BLaER1 treated with 17β-estradiol and CSF1 and Interleukin-3, amounts not matched to agents 10 nM and 100 nM (cell line): Measurements from ENCODE around the gene RMDN3.

Source experiments
- H3K27ac ChIP-seq, 11 experiments: shearing (Covaris generic); formaldehyde crosslinking; 2 replicates each; pipeline ENCODE4 v1.8.1; 2022
- H3K27me3 ChIP-seq, 11 experiments: shearing (Covaris generic); formaldehyde crosslinking; 2 replicates each; pipeline ENCODE4 v1.8.1; 2022
- H3K36me3 ChIP-seq, 11 experiments: shearing (Covaris generic); formaldehyde crosslinking; 2 replicates each; pipeline ENCODE4 v1.8.1; 2022
- H3K4me1 ChIP-seq, 10 experiments: shearing (Covaris generic); formaldehyde crosslinking; 2 replicates each; pipeline ENCODE4 v1.8.1; 2022
- H3K4me2 ChIP-seq, 11 experiments: shearing (Covaris generic); formaldehyde crosslinking; 2 replicates each; pipeline ENCODE4 v1.8.1; 2022
- H3K4me3 ChIP-seq, 10 experiments: shearing (Covaris generic); formaldehyde crosslinking; 2 replicates each; pipeline ENCODE4 v1.8.1; 2022
- H3K9ac ChIP-seq, 11 experiments: shearing (Covaris generic); formaldehyde crosslinking; 2 replicates each; pipeline ENCODE4 v1.8.1; 2022
- H3K9me3 ChIP-seq, 11 experiments: shearing (Covaris generic); formaldehyde crosslinking; replicated peaks in 1 of 11; 2 replicates each; pipeline ENCODE4 v1.8.1; 2022
- H4K20me1 ChIP-seq, 11 experiments: shearing (Covaris generic); formaldehyde crosslinking; 2 replicates each; pipeline ENCODE4 v1.8.1; 2022
- Cebpa-rat ChIP-seq, 11 experiments: shearing (Covaris generic); IDR thresholded peaks; 2 replicates each; pipeline ENCODE4 v1.8.1; 2022

Gene RMDN3

DNA sequence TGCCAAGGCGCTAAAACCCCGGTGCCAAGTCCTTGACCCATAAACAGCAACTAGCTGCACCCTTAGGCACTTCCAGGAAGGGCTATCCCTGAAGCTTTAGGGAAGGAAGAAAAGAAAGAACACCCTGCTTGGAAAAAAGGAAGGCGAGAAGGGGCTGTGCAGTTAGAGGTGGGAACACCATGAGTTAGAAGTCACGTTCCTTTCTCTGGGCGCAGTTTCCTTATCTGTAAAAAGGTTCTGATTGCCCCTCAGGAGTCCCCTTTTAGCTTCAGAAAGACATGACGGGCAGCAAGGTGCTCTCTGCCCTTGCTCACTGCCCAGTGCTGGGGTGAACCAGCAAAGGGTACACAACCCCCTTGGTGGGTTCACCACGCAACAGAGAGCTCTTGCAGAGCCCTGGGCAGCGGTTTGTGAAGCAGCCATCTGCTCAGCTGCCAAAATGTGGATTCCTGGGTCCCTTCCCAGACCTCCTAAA, 9.6 kb upstream of the RMDN3 start:
- Histone ChIP-seq H3K9ac (peak overlapping the region; percentile 55 to 82 (median 75); a peak in 21 of 22 replicates), H3K4me1 (peaks cover 60 to 82% (median 71%) of the 10 kb centered on the region in 10 experiments), H3K4me2 (peak overlapping the region; percentile 98 to 100 (median 99)), H3K9me3 (no peaks in the 10 kb centered on the region), H4K20me1 (peaks cover 5 to 48% (median 24%) of the 10 kb centered on the region in 11 experiments; a peak in 14 of 22 replicates), H3K4me3 (peak overlapping the region; percentile 62 to 76 (median 66)), H3K36me3 (peaks cover 0 to 13% (median 0%) of the 10 kb centered on the region in 11 experiments; a peak in 3 of 22 replicates), H3K27me3 (peaks cover 0 to 23% (median 6%) of the 10 kb centered on the region in 11 experiments; a peak in 9 of 22 replicates), H3K27ac (peak overlapping the region in 10 of 11 experiments; percentile 39 to 97 (median 57); a peak in 20 of 22 replicates)
- no peak; a peak in 1 of 22 replicates for TF ChIP-seq Cebpa-rat (IDR thresholded peaks at IDR 0.05)

DNA sequence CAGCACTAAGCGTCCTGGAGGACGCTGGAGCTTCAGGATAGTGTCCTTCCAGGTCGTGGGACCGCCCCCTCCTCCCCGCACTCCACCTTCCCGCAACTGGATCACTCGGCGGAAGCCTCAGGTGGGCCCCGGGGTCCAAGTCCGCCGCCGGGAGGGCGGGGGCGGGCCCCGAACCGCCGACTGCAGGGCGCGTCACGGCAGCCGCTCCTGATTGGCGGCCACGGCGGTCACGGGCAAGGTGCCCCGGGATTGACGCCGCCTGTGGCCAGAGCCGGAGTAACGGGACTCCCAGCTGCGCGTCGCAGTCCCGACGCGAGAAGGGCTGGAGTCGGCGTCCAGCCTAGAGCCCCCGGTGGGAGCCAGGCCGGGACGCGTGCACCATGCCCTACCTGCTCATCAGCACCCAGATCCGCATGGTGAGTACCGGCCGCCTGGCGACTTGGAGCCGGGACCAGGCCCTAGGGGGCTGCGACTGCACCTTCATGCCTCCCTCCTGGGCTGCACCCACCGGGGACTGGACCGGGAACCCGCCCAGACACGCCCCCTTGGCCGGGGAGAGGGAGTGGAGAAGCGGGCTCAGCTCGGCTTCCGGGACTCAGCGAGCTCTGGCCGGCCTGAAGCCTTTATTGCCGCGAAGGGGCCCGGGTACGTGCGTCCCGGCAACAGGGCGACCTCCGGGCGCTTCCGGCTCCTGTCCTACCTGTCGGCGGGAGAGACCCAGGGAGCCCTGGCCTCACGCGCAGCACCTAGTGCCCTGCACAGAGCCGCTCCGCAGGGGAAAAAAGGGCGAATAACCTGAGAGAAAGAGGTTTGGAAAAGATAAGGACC, 9.0 kb upstream of the RMDN3 start, which contains the start of gene GCHFR:
TSS of gene GCHFR (plus strand) at position 268 of the 828 bp plus-strand sequence. CDS start at position 381, 113 bp downstream.
- peak within 1 kb of the TSS; percentile 62 to 76 (median 66) for H3K4me3 ChIP-seq
- no peak for TF ChIP-seq Cebpa-rat (IDR thresholded peaks at IDR 0.05)
- H3K9ac ChIP-seq: peak within 1 kb of the TSS; percentile 55 to 82 (median 75)
- peaks cover 54 to 75% (median 65%) of the 10 kb centered on the region in 10 experiments for H3K4me1 ChIP-seq
- H3K27me3 ChIP-seq: peaks cover 0 to 23% (median 6%) of the 10 kb centered on the region in 11 experiments; a peak in 9 of 22 replicates
- H3K27ac ChIP-seq: peak within 1 kb of the TSS; percentile 21 to 97 (median 56); a peak in 21 of 22 replicates
- H4K20me1 ChIP-seq: peaks cover 4 to 41% (median 18%) of the 10 kb centered on the region in 11 experiments; a peak in 13 of 22 replicates
- H3K9me3 ChIP-seq: no peaks in the 10 kb centered on the region
- peak within 1 kb of the TSS; percentile 98 to 100 (median 99) for H3K4me2 ChIP-seq
- peaks cover 0 to 13% (median 0%) of the 10 kb centered on the region in 11 experiments; a peak in 3 of 22 replicates for H3K36me3 ChIP-seq

DNA sequence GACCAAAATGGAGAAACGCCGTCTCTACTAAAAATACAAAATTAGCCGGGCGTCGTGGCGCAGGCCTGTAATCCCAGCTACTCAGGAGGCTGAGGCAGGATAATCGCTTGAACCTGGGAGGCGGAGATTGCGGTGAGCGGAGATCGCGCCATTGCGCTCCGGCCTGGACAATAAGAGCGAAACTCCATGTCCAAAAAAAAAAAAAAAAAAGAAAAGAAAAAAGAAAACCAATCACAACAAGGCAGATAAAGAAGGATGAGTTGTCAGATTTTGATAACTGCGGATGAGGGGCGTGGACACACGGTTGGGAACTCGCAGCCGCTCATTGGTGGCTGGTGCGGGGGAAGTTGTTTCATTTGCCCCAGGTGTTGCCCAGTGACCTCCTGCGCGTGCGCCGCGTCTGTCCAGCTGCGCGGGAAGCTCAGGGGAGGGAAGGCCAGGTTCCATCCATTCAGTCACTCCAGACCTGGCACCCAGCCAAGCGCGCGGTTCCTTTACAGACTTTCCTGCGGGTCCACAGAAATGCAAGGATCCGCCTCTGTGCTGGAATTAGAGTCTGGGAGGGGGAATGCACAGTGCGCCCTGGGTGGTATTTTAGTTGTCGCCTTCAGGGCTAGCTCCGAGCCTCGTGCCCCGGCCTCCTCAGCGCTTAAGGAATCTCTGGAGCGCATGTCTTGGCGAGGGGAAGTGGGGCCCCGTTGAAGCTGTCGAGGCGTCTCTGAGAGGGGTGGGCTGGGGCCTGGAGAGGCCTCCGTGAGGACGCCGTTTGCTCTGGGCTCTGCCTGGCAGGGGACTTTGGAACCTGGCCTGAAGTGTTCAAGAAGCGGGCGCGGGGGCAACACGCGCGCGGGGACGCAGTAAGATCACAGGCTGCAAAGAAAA, 8.1 kb upstream of the RMDN3 start:
- Histone ChIP-seq H3K4me2 (peak overlapping the region; percentile 98 to 100 (median 99)), H3K27ac (peak overlapping the region; percentile 21 to 97 (median 56); a peak in 21 of 22 replicates), H3K36me3 (peaks cover 0 to 13% (median 0%) of the 10 kb centered on the region in 11 experiments; a peak in 3 of 22 replicates), H3K9ac (peak overlapping the region; percentile 55 to 82 (median 75)), H3K4me1 (peaks cover 45 to 68% (median 56%) of the 10 kb centered on the region in 10 experiments), H4K20me1 (peaks cover 0 to 33% (median 10%) of the 10 kb centered on the region in 11 experiments; a peak in 9 of 22 replicates), H3K4me3 (peak overlapping the region; percentile 62 to 76 (median 66)), H3K9me3 (no peaks in the 10 kb centered on the region), H3K27me3 (peaks cover 0 to 23% (median 6%) of the 10 kb centered on the region in 11 experiments; a peak in 9 of 22 replicates)
- no peak for TF ChIP-seq Cebpa-rat (IDR thresholded peaks at IDR 0.05)

DNA sequence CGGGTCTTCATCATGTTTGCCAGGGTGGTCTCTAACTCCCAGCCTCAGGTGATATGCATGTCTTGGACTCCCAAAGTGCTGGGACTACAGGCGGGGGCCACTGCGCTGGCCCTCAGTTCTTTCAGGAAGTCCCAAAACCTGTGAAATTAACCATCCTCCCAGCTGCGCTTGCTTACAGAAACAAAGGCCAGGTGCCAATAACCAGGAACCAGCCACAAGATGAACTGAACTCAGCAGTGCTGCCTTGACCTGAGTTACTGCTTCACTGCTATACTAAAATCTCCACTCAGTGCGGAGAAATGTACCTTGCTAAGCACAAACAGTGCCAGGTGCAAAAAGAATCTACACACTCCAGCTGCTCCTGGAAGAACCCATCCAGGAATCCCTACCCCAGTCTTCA, 4.9 kb upstream of the RMDN3 start:
- H3K36me3 ChIP-seq: no peaks in the 10 kb centered on the region
- no peak overlapping the region for H3K27ac ChIP-seq
- H3K9ac ChIP-seq: no peak overlapping the region
- no peaks in the 10 kb centered on the region for H3K9me3 ChIP-seq
- peaks cover 26 to 62% (median 42%) of the 10 kb centered on the region in 10 experiments for H3K4me1 ChIP-seq
- H3K4me3 ChIP-seq: no peak overlapping the region
- peak overlapping the region in 2 of 11 experiments; percentile 12 to 25; a peak in 2 of 22 replicates for H3K4me2 ChIP-seq
- peaks cover 0 to 22% (median 6%) of the 10 kb centered on the region in 11 experiments; a peak in 9 of 22 replicates for H3K27me3 ChIP-seq
- 0 out of 22 replicates have a peak, but pooled peaks cover 0 to 3% (median 0%) of the 10 kb centered on the region in 11 experiments for H4K20me1 ChIP-seq
- no peak for TF ChIP-seq Cebpa-rat (IDR thresholded peaks at IDR 0.05)

DNA sequence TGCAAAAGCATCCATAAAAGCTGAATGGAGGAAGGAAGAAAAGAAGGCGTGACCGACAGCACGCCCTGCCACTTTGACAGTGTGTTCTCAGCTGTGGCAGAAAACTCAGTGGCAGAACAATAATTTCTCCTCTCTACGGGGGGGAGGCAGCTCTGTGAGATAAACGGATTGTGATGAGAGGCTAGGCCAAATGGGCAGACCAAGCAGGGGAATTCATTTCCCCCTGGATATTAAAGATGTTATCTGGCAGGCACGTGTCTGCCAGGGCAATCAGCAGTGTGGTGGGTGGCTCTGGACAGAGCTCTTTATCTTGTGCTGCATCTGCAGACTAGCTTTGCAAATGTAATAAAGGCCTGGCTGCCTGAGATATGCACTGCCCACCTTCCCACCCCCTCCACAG, 1.9 kb upstream of the RMDN3 start:
- Histone ChIP-seq H3K4me3 (no peak overlapping the region), H3K9ac (peak overlapping the region in 4 of 11 experiments; percentile 7 to 57 (median 28); a peak in 3 of 22 replicates), H3K9me3 (no peaks in the 10 kb centered on the region), H4K20me1 (peaks cover 0 to 17% (median 0%) of the 10 kb centered on the region in 11 experiments; a peak in 6 of 22 replicates), H3K4me2 (peak overlapping the region in 9 of 11 experiments; percentile 2 to 48 (median 19); a peak in 11 of 22 replicates), H3K36me3 (peaks cover 3 to 17% (median 11%) of the 10 kb centered on the region in 11 experiments; a peak in 21 of 22 replicates), H3K27ac (peak overlapping the region in 2 of 11 experiments; percentile 12 to 24; a peak in 2 of 22 replicates), H3K4me1 (peaks cover 16 to 56% (median 40%) of the 10 kb centered on the region in 10 experiments), H3K27me3 (no peaks in the 10 kb centered on the region)
- TF ChIP-seq Cebpa-rat (IDR thresholded peaks at IDR 0.05): no peak

DNA sequence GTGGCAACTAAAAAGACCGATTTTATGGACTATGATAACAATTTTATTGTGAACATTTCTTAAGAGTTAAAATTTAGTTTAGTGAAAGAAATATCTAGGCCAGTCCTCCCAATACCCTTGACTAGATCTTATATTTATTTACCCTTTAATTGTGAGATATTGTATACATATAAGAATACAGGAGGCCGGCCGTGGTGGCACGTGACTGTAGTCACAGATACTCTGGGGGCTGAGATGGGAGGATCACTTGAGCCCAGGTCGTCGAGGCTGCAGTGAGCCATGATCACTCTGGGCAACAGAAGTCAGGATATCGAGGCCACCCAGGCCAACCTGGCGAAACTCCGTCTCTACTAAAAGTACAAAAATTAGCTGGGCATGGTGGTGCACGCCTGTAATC, 756 bp upstream of the RMDN3 start:
- H3K27ac ChIP-seq: peak overlapping the region; percentile 63 to 95 (median 90); a peak in 21 of 22 replicates
- H3K9ac ChIP-seq: peak overlapping the region; percentile 82 to 93 (median 87)
- peaks cover 14 to 28% (median 23%) of the 10 kb centered on the region in 11 experiments for H3K36me3 ChIP-seq
- no peaks in the 10 kb centered on the region for H3K27me3 ChIP-seq
- peaks cover 0 to 24% (median 0%) of the 10 kb centered on the region in 11 experiments; a peak in 7 of 22 replicates for H4K20me1 ChIP-seq
- peak overlapping the region; percentile 79 to 99 (median 96) for H3K4me3 ChIP-seq
- no peaks in the 10 kb centered on the region for H3K9me3 ChIP-seq
- peak overlapping the region; percentile 75 to 98 (median 92) for H3K4me2 ChIP-seq
- TF ChIP-seq Cebpa-rat (IDR thresholded peaks at IDR 0.05): no peak
- H3K4me1 ChIP-seq: peaks cover 16 to 56% (median 40%) of the 10 kb centered on the region in 10 experiments

DNA sequence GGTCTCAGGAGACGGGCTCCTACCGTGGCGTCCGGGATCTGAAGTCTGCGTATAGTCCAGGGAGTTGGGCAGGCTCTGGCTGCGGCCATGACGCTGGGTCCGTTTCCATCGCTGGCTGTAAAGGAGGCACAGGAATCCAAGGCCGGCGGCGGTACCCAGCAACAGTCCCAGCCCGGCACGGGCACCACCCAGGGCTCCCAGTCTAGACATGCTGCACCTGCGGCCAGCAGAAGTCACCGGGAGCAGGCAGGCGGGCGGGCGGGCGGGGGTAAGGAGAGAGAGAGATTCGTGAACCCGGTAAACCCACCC, 526 bp downstream of the RMDN3 start:
- Histone ChIP-seq H3K4me2 (peak overlapping the region; percentile 75 to 98 (median 95)), H3K36me3 (peaks cover 24 to 40% (median 35%) of the 10 kb centered on the region in 11 experiments), H3K9me3 (no peaks in the 10 kb centered on the region), H3K4me1 (peaks cover 16 to 49% (median 40%) of the 10 kb centered on the region in 10 experiments), H3K9ac (peak overlapping the region; percentile 82 to 93 (median 87)), H3K27me3 (no peaks in the 10 kb centered on the region), H3K27ac (peak overlapping the region; percentile 21 to 95 (median 90); a peak in 21 of 22 replicates), H3K4me3 (peak overlapping the region; percentile 79 to 99 (median 96)), H4K20me1 (peaks cover 0 to 26% (median 0%) of the 10 kb centered on the region in 11 experiments; a peak in 7 of 22 replicates)
- TF ChIP-seq Cebpa-rat (IDR thresholded peaks at IDR 0.05): no peak

DNA sequence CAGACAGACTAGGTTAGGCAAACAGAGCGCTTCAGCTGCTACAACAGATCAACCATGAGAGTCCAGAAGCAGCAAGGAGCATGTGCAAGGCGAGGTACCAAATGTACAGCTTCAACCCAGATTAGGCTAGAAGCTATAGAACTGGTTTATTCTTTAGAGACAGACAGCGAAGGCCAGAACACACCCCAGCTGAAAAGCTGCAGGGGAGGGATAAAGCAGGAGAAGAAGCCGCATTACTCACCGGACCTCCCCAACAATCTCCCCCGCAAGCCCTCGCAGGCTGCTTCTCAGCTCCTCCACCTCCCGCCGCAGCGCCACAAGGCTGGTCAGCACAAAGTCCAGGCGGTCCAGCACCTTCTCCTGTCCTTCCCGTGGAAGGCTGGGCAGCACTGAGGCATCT, 3.3 kb downstream of the RMDN3 start:
- Histone ChIP-seq H3K27ac (no peak overlapping the region), H3K4me2 (no peak overlapping the region), H3K27me3 (no peaks in the 10 kb centered on the region), H3K9me3 (no peaks in the 10 kb centered on the region), H3K4me1 (peaks cover 27 to 42% (median 39%) of the 10 kb centered on the region in 10 experiments), H3K4me3 (no peak overlapping the region), H4K20me1 (peaks cover 0 to 42% (median 13%) of the 10 kb centered on the region in 11 experiments; a peak in 15 of 22 replicates), H3K36me3 (peaks cover 42 to 68% (median 57%) of the 10 kb centered on the region in 11 experiments), H3K9ac (peak overlapping the region in 4 of 11 experiments; percentile 25 to 92 (median 62); a peak in 6 of 22 replicates)
- TF ChIP-seq Cebpa-rat (IDR thresholded peaks at IDR 0.05): no peak
